LHCN-M2 (cell line): ENCODE results near the gene ZBTB32. TPM values are rescaled to one million over a fixed set of nuclear protein-coding genes. Genes with fewer than 3 reads are reported as not detected.

Experiments used
- DNase-seq: peaks from one replicate; pipeline ENCODE4 v3.0.0-alpha.2; 2012; ENCODE audit warnings: low read depth
- total RNA-seq: library from RNA; depleted of rRNA; stranded (reverse); fragments of >200 nt; gene quantifications from 2 replicates; pipeline ENCODE4 v1.2.3, GENCODE V29; 2014

The ZBTB32 gene
- total RNA-seq, 1 experiment from 2014 or later: not detected

DNA sequence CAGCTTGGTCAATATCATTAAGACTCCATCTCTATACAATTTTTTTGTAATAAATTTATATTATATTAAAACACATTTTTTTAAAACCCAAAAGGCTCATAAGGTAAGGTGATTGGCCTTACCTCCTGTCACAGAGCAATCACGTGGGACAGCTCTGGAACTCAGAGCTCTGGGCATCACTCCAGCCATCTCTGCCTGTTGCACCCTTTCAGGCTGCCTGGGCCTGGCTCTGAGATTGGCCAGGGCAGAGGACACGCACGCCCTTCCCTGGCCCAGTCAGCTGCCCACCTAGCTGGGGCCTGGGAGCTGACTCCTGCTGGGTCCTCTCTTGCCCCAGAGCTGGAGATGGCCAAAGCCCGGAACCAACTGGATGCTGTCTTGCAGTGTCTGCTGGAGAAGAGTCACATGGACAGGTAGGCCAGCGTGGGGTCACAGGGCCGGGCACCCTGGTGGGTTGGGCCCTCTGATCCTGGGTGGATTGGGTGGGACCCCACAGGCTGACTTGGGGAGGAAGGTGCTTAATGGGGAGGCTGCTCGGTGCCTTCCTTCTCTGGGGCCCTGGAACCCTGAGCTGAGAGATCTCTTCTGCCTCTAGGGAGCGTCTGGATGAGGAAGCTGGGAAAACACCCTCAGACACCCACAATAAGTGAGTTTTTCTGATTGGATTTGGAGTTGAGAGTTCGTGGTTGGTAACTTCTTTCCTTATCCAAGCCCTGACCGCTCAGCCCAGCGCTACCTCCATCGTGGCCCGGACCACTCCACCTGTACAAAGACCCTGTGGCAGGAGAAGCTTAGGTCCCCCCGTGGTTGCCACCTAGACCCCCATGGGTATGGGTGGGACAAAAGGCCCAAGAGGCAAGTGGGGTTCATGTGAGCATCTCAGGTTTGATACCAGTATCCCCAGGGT is 47.7 kb downstream of the ZBTB32 start:
- no peak for DNase-seq

DNA sequence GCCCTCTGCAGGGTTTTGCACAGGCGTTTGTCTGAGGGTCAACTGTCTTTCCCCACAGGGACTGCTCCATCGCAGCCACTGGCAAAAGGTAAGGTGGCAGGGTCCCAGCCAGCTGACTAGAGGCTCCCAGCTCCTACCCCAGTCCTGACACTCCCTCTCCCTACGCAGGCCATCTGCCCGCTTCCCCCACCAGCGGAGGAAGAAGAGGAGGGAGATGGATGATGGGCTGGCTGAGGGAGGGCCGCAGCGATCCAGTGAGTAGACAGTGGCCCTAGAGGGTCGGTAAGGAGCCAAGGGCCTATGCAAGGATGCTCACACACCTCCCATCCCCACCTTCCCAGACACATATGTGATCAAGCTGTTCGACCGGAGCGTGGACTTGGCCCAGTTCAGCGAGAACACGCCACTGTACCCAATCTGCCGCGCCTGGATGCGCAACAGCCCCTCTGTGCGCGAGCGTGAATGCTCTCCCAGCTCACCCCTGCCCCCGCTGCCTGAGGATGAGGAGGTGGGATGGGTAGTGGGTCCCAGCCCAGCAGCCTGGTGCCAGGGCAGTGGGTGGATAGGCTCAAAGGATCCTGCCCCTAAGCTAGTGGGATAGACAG is 48.5 kb downstream of the ZBTB32 start:
- DNase-seq: no peak

DNA sequence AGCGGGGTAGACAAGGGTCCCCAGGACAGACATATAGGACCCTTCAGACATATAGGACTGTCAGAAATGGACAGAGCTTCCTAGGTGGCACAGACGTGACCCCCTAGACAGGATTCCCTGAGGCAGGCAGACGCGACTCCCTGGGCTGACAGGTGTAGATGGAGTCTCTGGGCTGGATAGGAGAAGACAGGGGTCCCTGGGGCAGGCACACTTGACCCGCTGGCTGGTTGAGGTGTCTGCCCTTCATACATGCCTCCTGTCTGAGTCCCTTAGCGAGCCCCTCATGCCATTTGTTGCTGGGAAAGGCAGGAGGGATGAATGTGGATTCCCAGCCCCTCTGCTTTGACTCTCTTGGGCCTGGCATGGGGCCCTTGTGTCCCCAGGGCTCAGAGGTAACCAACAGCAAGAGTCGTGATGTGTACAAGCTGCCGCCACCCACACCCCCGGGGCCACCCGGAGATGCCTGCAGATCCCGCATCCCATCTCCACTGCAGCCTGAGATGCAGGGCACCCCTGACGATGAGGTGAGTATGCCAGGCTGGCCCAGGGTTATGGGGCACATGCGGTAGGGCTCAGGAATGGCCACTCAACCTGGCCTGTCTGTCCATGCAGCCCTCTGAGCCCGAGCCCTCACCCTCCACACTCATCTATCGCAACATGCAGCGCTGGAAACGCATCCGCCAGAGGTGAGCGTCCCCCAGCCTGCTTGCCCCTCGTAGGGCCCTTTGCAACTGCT is 49.4 kb downstream of the ZBTB32 start:
- DNase-seq: no peak

DNA sequence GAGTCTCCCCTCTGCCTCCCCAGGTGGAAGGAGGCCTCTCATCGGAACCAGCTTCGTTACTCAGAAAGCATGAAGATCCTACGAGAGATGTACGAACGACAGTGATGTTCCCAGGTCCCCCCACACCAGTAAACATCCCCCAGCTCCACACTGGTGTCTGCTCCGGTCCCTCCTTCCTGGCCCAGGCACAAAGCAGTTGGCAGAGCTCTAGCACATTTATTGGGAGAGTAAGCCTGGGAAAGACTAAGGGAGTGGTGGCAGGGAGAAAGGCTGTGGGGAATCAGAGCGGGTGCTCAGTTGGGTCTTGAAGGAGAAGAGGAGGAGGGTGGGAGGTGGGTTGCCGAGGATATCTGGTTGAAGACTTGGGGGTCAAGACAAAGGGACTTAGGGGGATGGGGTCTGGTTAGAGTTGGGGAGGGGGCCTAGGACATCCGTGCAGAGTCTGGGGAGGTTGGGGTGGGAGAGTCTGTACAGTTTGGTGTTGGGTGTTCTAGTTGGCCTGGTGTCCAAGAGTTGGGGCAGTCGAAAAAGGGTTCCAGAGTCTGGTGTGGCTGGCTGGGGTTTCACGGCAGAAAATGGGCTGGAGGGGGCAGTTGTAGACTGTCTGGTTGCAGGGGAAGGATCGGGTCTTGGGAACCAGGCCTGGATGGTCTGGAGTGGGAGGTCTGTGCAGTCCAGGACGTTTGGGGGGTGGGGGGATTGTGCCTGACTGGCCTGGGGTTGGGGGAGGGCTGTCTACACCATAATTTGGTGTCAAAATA is 50.2 kb downstream of the ZBTB32 start:
- DNase-seq: no peak

DNA sequence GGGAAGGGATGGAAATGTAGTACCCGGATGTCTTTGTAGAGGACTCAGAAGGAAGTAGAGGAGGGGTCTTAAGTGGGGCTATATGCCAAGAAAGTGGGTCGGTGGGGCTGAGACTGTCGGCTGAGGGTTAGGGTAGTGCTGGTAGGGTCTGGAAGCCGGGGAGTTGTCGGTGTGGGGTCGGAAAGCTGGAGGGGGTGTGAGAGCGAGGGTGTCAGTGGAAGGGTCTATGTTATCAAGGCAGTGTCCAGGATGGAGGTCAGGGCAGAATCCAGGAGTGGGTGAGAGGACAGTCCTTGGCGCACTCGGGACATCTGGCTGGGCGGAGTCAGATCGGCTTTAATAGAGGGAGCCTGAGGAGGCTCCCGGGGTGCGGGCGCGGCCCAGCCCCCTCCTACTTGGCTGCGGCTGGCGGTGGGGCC is 50.8 kb downstream of the ZBTB32 start:
- no peak for DNase-seq

DNA sequence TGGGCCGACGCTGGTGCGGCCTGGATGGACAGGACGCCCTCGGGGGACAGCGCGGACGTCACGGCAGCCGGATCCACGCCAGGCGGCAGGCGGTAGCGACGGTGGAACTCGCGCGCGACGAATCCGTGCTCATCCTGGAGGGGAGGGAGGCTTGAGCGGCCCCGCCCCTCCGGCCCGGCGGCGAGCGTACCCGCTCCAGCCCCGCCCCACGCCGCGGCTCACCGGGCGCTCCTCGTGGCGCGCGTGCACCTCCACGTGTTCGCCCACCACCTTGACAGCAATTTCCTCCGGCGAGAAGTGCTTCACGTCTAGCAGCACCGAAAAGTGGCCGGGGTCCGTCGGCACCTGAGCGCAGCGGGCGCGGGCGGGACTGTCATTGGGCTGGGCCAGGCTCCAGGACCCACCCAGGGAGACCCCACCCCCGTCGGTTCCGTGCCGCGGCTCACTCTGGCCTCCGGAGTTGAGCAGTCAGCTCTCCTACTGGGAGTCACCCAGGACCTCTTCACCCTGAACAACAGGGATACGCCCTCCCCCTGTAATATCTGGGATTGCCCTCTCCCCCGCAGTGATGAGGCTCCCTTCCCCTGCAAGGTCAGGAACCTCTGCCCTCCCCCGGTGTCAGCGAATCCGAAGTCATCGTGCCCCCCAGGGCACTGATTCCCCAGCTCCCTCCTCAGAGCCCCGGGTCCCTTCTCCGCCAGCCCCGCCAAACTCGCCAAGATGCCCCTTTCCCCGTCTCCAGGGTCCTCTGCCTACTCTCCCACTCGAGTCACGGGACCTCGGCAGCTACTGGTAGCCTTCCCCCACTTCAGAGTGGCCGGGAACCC is 51.4 kb downstream of the ZBTB32 start:
- no peak for DNase-seq

DNA sequence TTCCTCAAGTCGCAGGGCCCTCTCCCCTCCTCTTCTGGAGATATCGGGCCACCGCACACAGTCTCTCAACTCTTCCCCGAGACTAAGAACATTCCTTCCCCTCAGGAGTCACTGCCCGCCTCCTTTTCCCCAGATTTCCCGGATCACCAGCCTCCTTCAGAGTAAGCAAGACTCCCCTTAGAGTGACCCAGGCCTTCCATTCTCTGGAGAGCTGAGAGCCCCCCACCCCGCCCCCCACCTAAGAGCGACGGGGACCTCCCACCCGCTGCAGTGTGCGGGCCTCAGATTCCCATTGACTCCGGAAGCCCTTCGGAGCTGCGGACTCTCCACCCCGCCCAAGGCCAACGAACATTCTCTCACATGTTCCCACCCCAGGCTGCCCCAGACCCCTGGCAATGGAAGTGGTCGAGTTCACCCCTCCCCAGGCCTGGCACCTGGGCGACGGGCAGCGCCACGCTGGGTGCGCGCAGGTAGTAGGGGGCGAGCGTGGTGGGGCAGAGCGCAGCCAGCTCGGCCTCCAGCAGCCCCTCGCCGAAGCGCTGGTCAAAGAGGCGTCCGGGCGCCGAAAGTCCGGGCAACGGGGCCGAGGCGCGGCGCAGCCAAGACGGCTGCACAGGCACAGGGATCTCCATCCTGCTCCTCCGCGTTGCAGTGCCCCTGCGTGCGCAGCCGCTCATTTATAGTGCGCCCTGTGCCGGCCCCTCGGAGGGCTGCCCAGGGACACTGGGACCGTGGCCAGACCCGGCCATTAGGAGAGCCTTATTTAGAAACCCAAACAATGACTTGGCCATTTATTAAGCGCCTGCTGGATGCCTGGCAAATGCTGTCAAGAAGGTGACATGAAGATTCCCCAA is 52.2 kb downstream of the ZBTB32 start, which contains the start of gene HSPB6:
HSPB6 (minus strand) TSS at position 653 of the 854 bp plus-strand sequence; CDS start at position 632, 21 bp downstream.
- DNase-seq: no peak

DNA sequence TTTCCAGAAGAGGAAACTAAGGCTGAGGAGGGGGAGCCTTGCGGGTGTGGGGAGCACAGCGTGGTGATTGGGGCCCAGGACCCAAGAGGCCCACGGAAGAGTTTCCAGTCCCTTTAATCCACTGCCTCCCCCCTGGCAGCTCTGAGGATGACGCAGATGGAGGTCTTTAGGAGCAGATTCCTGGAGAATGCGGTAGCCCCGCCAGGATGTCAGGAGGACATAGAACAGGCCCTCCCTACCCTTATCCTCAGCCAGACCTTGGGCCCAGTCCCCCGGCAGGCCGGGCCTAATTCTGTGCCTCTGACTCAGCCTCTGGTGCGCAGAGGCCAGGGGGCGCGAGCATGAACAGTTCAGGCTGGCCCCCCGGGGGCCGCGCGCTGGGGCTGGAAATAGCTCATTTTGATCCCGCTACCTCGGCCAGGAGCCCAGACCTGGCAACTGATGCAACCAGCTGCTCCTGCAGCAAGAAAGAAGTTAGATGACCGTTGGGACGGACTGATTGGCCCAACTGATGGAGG is 52.9 kb downstream of the ZBTB32 start:
- peak; percentile 85 for DNase-seq

DNA sequence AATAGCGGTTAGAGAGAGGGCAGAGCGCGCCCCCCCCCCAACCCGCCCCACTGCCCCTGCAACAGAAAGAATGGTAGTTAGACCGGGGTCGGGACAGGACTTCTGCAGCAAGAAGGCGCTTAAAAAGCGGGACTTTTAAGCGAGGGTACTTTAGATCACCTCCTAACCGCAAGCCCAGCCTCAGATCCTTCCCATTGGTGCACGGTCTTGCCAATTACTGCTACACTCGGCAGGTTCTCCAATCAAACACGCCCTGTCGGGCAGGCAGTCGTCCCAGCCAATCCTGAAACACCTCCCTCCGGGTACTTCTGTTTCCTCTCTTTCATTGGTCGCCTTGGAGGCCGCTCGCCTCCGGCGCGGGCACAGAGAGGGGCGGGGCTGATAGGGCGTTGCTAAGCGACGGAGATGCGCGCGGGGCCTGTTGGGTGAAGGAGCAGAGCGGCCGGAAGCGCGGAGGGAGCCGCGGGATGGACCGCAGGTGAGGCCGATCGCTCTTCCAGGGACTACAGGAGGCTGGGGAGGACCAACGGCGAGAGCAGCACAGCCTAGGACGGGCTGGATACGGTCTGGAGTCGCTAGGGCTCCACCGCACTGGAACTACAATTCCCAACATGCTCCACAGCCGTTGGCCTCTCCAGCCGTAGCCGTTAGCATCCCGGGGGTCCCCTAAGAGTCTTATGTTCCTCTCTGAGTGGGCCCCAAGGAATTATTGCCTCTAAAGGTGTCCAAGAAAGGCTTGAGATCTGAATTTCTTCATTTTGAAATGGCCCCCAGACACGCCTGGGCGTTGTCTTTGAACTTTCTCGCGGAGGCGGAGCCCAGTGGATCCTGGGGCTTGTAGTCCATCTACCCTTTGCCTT is 53.6 kb downstream of the ZBTB32 start, which contains the start of gene PROSER3:
PROSER3 (plus strand) TSS at position 428 of the 860 bp plus-strand sequence; CDS start at position 468, 40 bp downstream.
- peak; percentile 99 for DNase-seq

DNA sequence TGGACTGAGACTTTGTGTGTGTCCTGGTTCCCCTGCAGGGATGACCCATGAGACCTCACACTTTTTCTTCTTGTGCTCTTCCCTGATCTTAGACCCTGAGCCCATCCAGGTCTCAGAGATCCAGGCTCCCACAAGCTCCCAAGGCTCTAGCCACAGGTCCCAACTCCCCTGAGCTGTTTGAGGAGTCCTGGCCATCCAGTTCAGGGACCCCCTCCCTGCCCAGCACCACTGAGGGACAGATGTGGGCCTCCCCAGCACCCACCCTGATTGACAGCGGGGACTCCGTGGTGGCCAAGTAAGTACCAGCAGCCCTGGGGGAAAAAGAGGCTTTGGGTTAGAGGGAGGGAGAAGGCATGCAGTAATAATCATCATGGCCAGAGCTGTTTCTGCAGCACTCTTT is 55.3 kb downstream of the ZBTB32 start:
- no peak for DNase-seq

DNA sequence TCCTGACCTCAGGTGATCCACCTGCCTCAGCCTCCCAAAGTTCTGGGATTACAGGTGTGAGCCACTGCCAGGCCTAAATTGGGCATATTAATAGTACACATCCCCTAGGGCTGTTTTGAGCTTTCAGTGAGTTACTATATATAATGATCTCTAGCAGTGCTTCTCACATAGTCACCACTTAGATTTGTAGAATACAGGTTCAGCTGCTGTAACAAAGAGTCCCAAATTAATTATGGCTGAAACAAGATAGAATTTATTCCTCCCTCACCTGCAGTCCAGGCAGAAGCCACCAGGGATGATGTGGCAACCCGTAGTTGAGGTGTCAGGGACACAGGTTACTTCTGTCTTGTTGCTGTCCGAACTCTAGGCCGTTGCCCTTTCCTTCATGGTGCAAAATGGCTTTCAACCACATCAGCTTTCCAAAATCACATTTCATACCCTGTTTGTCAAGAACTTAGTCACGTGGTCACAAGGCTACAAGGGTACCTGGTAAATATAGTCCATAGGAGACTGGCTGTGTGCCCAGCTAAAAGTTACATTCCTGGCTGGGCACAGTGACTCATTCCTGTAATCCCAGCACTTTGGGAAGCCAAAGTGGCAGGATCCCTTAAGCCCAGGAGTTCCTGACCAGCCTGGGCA is 56.5 kb downstream of the ZBTB32 start:
- peak; percentile 47 for DNase-seq

DNA sequence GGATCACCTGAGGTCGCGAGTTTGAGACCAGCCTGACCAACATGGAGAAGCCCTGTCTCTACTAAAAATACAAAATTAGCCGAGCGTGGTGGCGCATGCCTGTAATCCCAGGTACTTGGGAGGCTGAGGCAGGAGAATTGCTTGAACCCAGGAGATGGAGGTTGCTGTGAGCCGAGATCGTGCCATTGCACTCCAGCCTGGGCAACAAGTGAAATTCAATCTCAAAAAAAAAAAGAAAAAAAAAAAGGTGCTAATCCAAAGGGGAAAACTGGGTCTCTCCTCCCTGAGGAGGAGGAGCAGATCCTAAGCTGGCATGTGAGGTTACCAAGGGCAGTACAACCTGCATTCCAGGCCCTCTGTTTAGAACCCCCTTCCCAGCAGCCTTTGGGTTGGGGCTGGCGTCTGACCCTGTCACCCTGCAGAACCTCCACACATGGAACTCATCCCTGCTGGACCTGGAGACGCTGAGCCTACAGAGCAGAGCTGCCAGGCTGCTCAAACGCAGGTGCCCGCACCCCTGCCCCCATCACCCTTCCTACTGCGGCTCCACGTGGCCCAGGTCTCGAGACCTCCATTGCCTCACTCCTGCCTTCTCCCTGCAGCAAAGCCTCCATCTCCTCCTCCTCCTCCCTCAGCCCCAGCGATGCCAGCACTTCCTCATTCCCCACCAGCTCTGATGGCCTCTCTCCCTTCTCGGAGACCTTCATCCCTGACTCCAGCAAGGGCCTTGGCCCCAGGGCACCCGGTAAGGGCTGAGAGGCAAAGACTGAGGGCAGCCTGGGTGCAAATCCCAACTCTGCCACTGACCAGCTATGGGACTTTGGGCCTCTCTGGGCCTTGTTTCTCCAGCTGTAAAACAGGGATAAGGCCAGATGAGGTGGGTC is 60.3 kb downstream of the ZBTB32 start:
- no peak for DNase-seq
